C4-2B (cell line): ENCODE measurements around the gene DLGAP4.

Experiments
- ZFX ChIP-seq: fragments of 450-650 bp; IDR thresholded peaks from 2 replicates; pipeline ENCODE4 v1.6.1; 2017
- TF ChIP-seq, protein P1 (sequence below): fragments of 450-650 bp; conservative IDR thresholded peaks from 2 replicates; pipeline ENCODE4 v1.5.1; 2017; ENCODE audit warnings: mild to moderate bottlenecking

GRCh38 chr20:36315545-36316351 lies 9.6 kb downstream of the DLGAP4 start:
- TF ChIP-seq, protein P1, sequence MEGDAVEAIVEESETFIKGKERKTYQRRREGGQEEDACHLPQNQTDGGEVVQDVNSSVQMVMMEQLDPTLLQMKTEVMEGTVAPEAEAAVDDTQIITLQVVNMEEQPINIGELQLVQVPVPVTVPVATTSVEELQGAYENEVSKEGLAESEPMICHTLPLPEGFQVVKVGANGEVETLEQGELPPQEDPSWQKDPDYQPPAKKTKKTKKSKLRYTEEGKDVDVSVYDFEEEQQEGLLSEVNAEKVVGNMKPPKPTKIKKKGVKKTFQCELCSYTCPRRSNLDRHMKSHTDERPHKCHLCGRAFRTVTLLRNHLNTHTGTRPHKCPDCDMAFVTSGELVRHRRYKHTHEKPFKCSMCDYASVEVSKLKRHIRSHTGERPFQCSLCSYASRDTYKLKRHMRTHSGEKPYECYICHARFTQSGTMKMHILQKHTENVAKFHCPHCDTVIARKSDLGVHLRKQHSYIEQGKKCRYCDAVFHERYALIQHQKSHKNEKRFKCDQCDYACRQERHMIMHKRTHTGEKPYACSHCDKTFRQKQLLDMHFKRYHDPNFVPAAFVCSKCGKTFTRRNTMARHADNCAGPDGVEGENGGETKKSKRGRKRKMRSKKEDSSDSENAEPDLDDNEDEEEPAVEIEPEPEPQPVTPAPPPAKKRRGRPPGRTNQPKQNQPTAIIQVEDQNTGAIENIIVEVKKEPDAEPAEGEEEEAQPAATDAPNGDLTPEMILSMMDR, result no peak
- no peak for TF ChIP-seq ZFX
